GM18511 (cell line): ENCODE measurements around the gene LRCH4.
"Not testable (repeated sequence)": the region's sequence is repeated elsewhere in the genome, so short reads cannot be mapped to it uniquely, and the experiment has no call there.

Experiments
- ATAC-seq: cut with Tn5 transposase; IDR thresholded peaks from one replicate; pipeline ENCODE4 v1.9.1; 2021; ENCODE audit warnings: mild to moderate bottlenecking, moderate library complexity; ENCODE audit not compliant: unreplicated experiment

LRCH4 gene

GRCh38 chr7:100546926-100547800 lies 38.8 kb downstream of the LRCH4 start:
- ATAC-seq, result no peak

DNA sequence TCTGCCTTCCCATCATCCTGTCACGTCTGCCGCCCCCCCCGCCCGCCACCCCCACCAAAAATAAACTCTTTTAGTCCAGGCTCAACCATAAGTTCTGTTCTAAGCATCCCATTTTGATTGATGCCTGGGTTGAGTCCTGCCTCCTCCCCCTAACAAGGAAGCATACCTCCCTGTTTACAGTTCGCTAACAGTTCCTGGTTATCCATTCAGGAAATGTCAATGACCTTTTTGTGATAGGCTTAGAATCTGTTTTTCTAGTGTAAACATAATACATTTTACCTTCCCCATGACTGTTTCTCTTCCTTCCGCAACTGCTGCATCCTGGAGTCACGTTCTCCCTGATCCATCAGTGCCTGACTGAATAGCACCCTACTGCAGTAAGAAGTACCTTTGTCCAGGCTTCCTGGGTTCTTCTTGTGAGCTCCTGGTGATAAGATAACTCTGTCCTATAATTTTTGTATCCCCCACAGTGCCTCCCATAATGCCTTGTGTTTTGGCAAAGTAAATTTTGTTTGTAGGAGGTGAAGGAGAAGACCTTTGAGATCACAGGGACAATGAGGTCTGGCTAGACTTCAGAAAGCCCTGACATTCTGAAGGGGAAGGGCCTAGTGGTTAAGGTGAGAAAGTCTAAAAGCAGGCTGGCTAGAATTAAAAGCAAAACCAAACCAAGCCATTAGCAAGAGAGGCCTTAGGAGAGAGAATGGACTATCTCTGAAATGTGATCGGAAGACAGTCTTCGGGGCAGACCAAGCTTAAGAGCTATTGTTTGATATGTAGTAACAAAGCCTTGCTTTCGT lies 39.6 kb downstream of the LRCH4 start:
- peak; percentile 50 for ATAC-seq

- peak; percentile 66 for ATAC-seq
These were observed 40.4 kb downstream of the LRCH4 start for GRCh38 chr7:100545360-100546128.

DNA sequence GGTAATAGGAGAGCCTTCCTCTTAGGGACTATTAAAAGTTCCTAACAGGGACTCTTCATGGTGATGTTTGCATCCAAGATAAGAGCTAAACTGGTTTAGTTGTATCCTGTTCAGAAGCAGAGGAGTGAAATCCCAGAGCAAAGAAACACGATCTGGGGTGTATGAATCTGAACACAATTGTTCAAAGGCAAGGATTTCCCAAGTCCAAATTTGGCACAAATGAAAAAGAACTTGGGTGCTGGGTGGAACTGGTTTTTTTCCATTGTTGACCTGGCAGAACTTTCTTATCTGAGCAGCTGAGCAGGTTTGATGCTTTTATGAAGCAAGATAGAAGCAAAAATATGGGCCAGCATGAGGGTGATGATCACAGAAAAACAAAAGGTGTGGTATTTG lies 41.0 kb downstream of the LRCH4 start:
- no peak for ATAC-seq

DNA sequence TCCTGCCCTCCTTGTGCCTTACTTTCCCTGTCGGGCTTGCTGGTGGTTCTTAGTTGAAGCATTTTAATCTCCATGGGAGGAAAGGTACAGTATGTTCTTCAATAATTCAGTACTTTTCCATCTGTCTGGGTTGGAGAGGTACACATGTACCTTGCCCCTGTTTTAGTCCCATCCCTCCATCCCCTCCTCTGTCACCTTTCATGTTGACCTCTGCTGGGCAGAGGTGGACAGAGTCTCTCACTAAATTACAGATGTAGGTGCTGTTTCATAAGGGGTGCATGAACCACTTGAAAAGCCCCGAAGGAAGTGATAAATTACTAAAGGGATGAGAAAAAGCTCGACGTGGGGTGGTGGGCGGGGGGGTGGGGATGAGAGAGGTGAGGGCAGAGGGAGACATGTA lies 41.5 kb downstream of the LRCH4 start:
- no peak for ATAC-seq

DNA sequence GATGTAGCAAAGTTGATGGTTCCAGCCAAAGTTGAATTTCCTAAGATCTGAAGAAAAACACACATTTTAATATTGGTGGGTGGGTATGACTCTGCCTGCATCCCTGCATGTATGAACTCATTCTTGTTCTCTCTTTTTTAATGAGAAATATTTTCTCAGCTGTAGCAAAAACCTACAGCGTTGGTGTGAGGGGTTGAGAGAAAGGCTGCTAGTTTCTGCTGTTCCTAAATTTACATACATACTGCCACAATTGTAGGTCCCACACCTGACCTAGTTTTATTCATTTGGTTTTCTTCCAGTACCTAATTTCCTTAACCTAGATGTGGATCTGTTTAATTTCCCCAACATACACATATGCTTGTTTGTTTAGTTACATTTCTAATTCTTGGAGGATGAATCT lies 42.3 kb downstream of the LRCH4 start:
- no peak for ATAC-seq

DNA sequence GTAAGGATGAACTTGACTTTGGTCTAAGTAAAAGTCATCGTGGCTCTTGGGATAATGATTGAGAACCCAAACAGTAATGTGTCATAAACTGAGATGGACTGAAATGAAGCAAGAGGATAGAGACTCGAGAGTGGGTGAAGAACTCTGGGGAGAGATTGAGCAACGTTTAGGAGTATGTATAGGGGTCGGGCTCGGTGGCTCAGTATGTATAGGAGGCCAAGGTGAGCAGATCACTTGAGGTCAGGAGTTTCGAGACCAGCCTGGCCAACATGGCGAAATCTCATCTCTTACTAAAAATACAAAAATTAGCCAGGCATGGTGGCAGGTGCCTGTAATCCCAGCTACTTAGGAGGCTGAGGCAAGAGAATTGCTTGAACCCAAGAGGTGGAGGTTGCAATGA lies 44.6 kb downstream of the LRCH4 start:
- ATAC-seq, result not testable (repeated sequence)

- ATAC-seq, result no peak
These were observed 45.7 kb downstream of the LRCH4 start for GRCh38 chr7:100540073-100540723.

- no peak for ATAC-seq
These were observed 46.4 kb downstream of the LRCH4 start for GRCh38 chr7:100539436-100540006.

DNA sequence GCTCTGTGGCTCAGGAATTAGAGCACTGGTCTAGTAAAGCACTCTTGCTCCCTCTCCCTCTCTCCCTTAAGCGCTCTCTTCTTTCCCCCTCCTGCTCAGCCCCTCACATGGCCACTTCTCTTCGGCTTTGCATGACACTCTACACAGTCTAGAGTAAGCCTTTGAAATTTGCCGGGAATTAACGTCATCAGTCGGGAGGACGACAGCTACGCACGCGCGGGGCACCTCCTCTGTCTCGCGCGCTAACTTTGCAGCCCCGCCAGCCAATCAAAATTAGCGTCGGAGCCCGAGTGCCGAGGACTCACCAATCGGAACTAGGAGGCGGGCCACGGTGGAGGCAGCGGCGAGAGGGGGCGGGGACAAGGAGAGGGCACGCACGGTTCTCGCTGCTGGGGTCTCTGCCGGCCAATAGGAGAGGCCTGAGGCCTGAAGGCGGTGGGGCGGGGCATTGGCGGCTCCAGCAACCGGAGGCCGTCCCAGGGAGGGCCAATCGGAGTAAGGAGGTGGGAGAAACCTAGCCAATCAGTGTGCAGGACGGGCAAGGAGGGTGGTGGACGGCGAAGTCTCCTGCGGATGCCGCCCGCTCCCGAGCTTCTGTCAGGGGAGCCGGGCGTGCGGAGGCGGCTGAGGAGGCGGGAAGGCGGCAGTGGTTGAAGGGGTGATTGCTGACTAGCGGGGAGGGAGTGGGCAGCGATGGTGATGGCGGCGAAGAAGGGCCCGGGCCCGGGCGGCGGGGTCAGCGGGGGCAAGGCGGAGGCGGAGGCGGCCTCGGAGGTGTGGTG lies 47.1 kb downstream of the LRCH4 start, which contains the start of gene AGFG2:
Gene AGFG2 (plus strand): TSS at position 550 of the 782 bp plus-strand sequence. CDS start 144 bp downstream, at position 694.
- peak; percentile 96 for ATAC-seq

GRCh38 chr7:100538348-100538653 lies 47.6 kb downstream of the LRCH4 start:
- ATAC-seq, result no peak

DNA sequence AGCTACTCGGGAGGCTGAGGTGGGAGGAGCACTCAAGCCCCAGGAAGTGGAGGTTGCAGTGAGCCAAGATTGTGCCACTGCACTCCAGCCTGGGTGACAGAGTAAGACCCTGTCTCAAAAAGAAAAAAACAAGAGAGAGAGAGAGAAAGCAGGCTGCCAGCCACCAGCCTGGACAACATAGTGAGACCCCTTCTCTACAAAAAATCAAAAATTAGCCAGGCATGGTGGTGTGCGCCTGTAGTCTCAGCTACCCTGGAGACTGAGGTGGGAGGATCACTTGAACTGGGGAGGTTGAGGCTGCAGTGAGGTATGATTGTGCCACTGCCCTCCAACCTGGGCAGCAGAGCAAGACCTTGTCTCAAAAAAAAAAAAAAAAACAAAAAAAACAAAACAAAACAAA lies 49.2 kb downstream of the LRCH4 start:
- not testable (repeated sequence) for ATAC-seq

GRCh38 chr7:100535982-100536381 lies 49.9 kb downstream of the LRCH4 start:
- not testable (repeated sequence) for ATAC-seq

- ATAC-seq, result no peak
These were observed 53.5 kb downstream of the LRCH4 start for GRCh38 chr7:100532165-100533022.

- not testable (repeated sequence) for ATAC-seq
These were observed 57.6 kb downstream of the LRCH4 start for GRCh38 chr7:100528108-100528866.
